ENCODE measurements around the gene OR6B1. TPM values are rescaled to one million over a fixed set of nuclear protein-coding genes. Genes with fewer than 3 reads are reported as not detected.

The OR6B1 gene
- polyA plus RNA-seq (2013, experiment 1 of 2; ENCODE audit: insufficient read length) = not detected
- not detected for polyA plus RNA-seq (2013, experiment 2 of 2; ENCODE audit: insufficient read length)

GRCh38 chr7:144000020-144000419, at the start of gene OR6B1:
TSS of gene OR6B1 (plus strand) at chr7:144000320. CDS start at chr7:144003997, 3,677 bp downstream.
- no peak for DNase-seq

- no peak for DNase-seq
These were observed 46.7 kb upstream of the OR6B1 start for GRCh38 chr7:143953421-143953820.

- no peak for DNase-seq
These were observed 46.0 kb upstream of the OR6B1 start for GRCh38 chr7:143954135-143954534.

GRCh38 chr7:143954544-143954943, 45.6 kb upstream of the OR6B1 start, which contains the start of gene OR2F1:
TSS of gene OR2F1 (plus strand) at chr7:143954844. CDS start at chr7:143959971, 5,127 bp downstream.
- no peak for DNase-seq

- DNase-seq = no peak
These were observed 41.3 kb upstream of the OR6B1 start for GRCh38 chr7:143958781-143959180.

- no peak for DNase-seq
These were observed 39.1 kb upstream of the OR6B1 start for GRCh38 chr7:143960813-143961610.

- DNase-seq = no peak
These were observed 34.8 kb upstream of the OR6B1 start for GRCh38 chr7:143965280-143965679.

GRCh38 chr7:143967398-143967797, 32.7 kb upstream of the OR6B1 start:
- no peak for DNase-seq

- no peak for DNase-seq
These were observed 26.2 kb upstream of the OR6B1 start for GRCh38 chr7:143973870-143974416.

GRCh38 chr7:143974459-143974858, 25.7 kb upstream of the OR6B1 start:
- no peak for DNase-seq

GRCh38 chr7:143975617-143976016, 24.5 kb upstream of the OR6B1 start:
- DNase-seq = no peak

GRCh38 chr7:143978585-143978984, 21.5 kb upstream of the OR6B1 start:
- DNase-seq = no peak

GRCh38 chr7:143979359-143979758, 20.8 kb upstream of the OR6B1 start:
- peak; percentile 60 for DNase-seq

- DNase-seq = no peak
These were observed 20.1 kb upstream of the OR6B1 start for GRCh38 chr7:143979998-143980397.

GRCh38 chr7:143980746-143981510, 19.2 kb upstream of the OR6B1 start:
- DNase-seq = no peak

- no peak for DNase-seq
These were observed 16.2 kb upstream of the OR6B1 start for GRCh38 chr7:143983960-143984359.

- DNase-seq = no peak
These were observed 12.6 kb upstream of the OR6B1 start for GRCh38 chr7:143987513-143987912.

GRCh38 chr7:143988976-143989745, 11.0 kb upstream of the OR6B1 start:
- DNase-seq = peak; percentile 17

- no peak for DNase-seq
These were observed 7.5 kb upstream of the OR6B1 start for GRCh38 chr7:143992670-143993069.

- DNase-seq = no peak
These were observed 6.2 kb upstream of the OR6B1 start for GRCh38 chr7:143993924-143994323.

GRCh38 chr7:144001543-144001942, 1.4 kb downstream of the OR6B1 start:
- DNase-seq = no peak

- DNase-seq = no peak
These were observed 4.6 kb downstream of the OR6B1 start for GRCh38 chr7:144004703-144005102.
